Karpas-422 (cell line): ENCODE measurements around the gene CEBPB. TPM values are rescaled to one million over a fixed set of nuclear protein-coding genes. Genes with fewer than 3 reads are reported as not detected.

Experiments
- DNase-seq: peaks from one replicate; pipeline ENCODE4 v3.0.0-alpha.2; 2015
- H2AFZ ChIP-seq: fragments of 200-600 bp; sonication (generic); 2 replicates; pipeline ENCODE4 v1.6.1; 2014; ENCODE audit warnings: antibody characterized with exemption, low read length, mixed read lengths
- H3K27ac ChIP-seq: fragments of 200-600 bp; sonication (generic); 2 replicates; pipeline ENCODE4 v1.5.1; 2014; ENCODE audit warnings: mild to moderate bottlenecking, low read length, moderate library complexity
- H3K27me3 ChIP-seq: fragments of 200-600 bp; sonication (generic); 2 replicates; pipeline ENCODE4 v1.6.1; 2014; ENCODE audit warnings: low read length, mixed read lengths
- H3K36me3 ChIP-seq: fragments of 200-600 bp; sonication (generic); 2 replicates; pipeline ENCODE4 v1.6.1; 2014; ENCODE audit warnings: low read length, mixed read lengths; ENCODE audit not compliant: insufficient read depth
- H3K4me1 ChIP-seq: fragments of 200-600 bp; sonication (generic); 2 replicates; pipeline ENCODE4 v1.6.1; 2014; ENCODE audit warnings: mild to moderate bottlenecking, low read length, mixed read lengths
- H3K4me2 ChIP-seq: fragments of 200-600 bp; sonication (generic); 2 replicates; pipeline ENCODE4 v1.6.1; 2014; ENCODE audit warnings: low read length, low read depth, mild to moderate bottlenecking; ENCODE audit not compliant: poor library complexity, severe bottlenecking
- H3K4me3 ChIP-seq: fragments of 200-600 bp; sonication (generic); 2 replicates; pipeline ENCODE4 v1.5.1; 2014; ENCODE audit warnings: mild to moderate bottlenecking, antibody characterized with exemption, low read length, mixed read lengths
- H3K79me2 ChIP-seq: fragments of 200-600 bp; sonication (generic); 2 replicates; pipeline ENCODE4 v1.6.1; 2014; ENCODE audit warnings: mild to moderate bottlenecking, low read length, mixed read lengths
- H3K9ac ChIP-seq: fragments of 200-600 bp; sonication (generic); 2 replicates; pipeline ENCODE4 v1.6.0; 2014; ENCODE audit warnings: low read length
- H3K9me2 ChIP-seq: fragments of 200-600 bp; sonication (generic), shearing (Covaris generic); replicated peaks from 2 replicates; pipeline ENCODE4 v1.6.0; 2014; ENCODE audit warnings: mild to moderate bottlenecking, low read length, moderate library complexity; ENCODE audit not compliant: insufficient read depth
- H3K9me3 ChIP-seq: fragments of 300-700, 200-600 bp; sonication (generic); 2 replicates; pipeline ENCODE4 v1.6.1; 2014; ENCODE audit warnings: low read length, mixed read lengths
- H4K20me1 ChIP-seq: fragments of 200-600 bp; sonication (generic); 2 replicates; pipeline ENCODE4 v1.6.1; 2014; ENCODE audit warnings: mild to moderate bottlenecking, antibody characterized with exemption, low read length, low read depth; ENCODE audit not compliant: insufficient read depth
- total RNA-seq: library from RNA; depleted of rRNA; stranded (reverse); fragments of >200 nt; shearing (Covaris generic); gene quantifications from 2 replicates; pipeline ENCODE4 v1.2.3, GENCODE V29; 2014; ENCODE audit warnings: low replicate concordance

Gene CEBPB
- total RNA-seq, 1 experiment from 2014 or later: 24.4 TPM

GRCh38 chr20:50188879-50189680 lies 1.6 kb upstream of the CEBPB start:
- Histone ChIP-seq H3K27me3 (no peaks in the 10 kb centered on the region), H3K9ac (no peak overlapping the region), H3K4me2 (no peak overlapping the region), H3K4me1 (peaks cover 14% of the 10 kb centered on the region), H4K20me1 (peaks cover 16% of the 10 kb centered on the region), H2AFZ (no peak overlapping the region), H3K9me3 (no peaks in the 10 kb centered on the region), H3K36me3 (peaks cover 3% of the 10 kb centered on the region; the same call in 1 of the 2 replicates), H3K4me3 (no peak overlapping the region), H3K9me2 (no peaks in the 10 kb centered on the region), H3K27ac (no peak overlapping the region), H3K79me2 (peaks cover 8% of the 10 kb centered on the region)
- DNase-seq: no peak

GRCh38 chr20:50189681-50190250 lies 864 bp upstream of the CEBPB start:
- Histone ChIP-seq H3K27me3 (no peaks in the 10 kb centered on the region), H3K79me2 (peaks cover 8% of the 10 kb centered on the region), H3K9ac (no peak overlapping the region), H3K4me2 (peak overlapping the region; percentile 82), H3K27ac (no peak overlapping the region), H3K9me2 (no peaks in the 10 kb centered on the region), H3K4me3 (peak overlapping the region; percentile 94), H2AFZ (no peak overlapping the region), H3K4me1 (peaks cover 14% of the 10 kb centered on the region), H3K9me3 (no peaks in the 10 kb centered on the region), H3K36me3 (peaks cover 3% of the 10 kb centered on the region; the same call in 1 of the 2 replicates), H4K20me1 (peaks cover 23% of the 10 kb centered on the region)
- DNase-seq: no peak

- peak overlapping the region; percentile 82 for H3K4me2 ChIP-seq
- peaks cover 14% of the 10 kb centered on the region for H3K4me1 ChIP-seq
- peaks cover 29% of the 10 kb centered on the region for H4K20me1 ChIP-seq
- H3K27ac ChIP-seq: peak overlapping the region; percentile 84
- peak overlapping the region; percentile 96 for H3K9ac ChIP-seq
- no peaks in the 10 kb centered on the region for H3K27me3 ChIP-seq
- no peak overlapping the region; the same call in 1 of the 2 replicates for H2AFZ ChIP-seq
- no peaks in the 10 kb centered on the region for H3K9me2 ChIP-seq
- peaks cover 8% of the 10 kb centered on the region for H3K79me2 ChIP-seq
- peaks cover 3% of the 10 kb centered on the region; the same call in 1 of the 2 replicates for H3K36me3 ChIP-seq
- peak; percentile 85 for DNase-seq
- H3K4me3 ChIP-seq: peak overlapping the region; percentile 94
- H3K9me3 ChIP-seq: no peaks in the 10 kb centered on the region
Observed at GRCh38 chr20:50191065-50191543, 474 bp downstream of the CEBPB start.

- DNase-seq: peak; percentile 86
- H3K36me3 ChIP-seq: peaks cover 3% of the 10 kb centered on the region; the same call in 1 of the 2 replicates
- H2AFZ ChIP-seq: peak overlapping the region; percentile 58; the same call in 1 of the 2 replicates
- no peaks in the 10 kb centered on the region for H3K9me2 ChIP-seq
- no peaks in the 10 kb centered on the region for H3K27me3 ChIP-seq
- peaks cover 8% of the 10 kb centered on the region for H3K79me2 ChIP-seq
- H3K9ac ChIP-seq: peak overlapping the region; percentile 96
- peak overlapping the region; percentile 94 for H3K4me3 ChIP-seq
- H3K9me3 ChIP-seq: no peaks in the 10 kb centered on the region
- peak overlapping the region; percentile 82 for H3K4me2 ChIP-seq
- peaks cover 14% of the 10 kb centered on the region for H3K4me1 ChIP-seq
- peaks cover 29% of the 10 kb centered on the region for H4K20me1 ChIP-seq
- H3K27ac ChIP-seq: peak overlapping the region; percentile 84
Observed at GRCh38 chr20:50191544-50192363, 1.1 kb downstream of the CEBPB start.

- Histone ChIP-seq H3K9ac (peak overlapping the region; percentile 96), H3K27ac (peak overlapping the region; percentile 84; the same call in 1 of the 2 replicates), H3K36me3 (peaks cover 3% of the 10 kb centered on the region; the same call in 1 of the 2 replicates), H2AFZ (no peak overlapping the region), H3K4me2 (peak overlapping the region; percentile 82), H3K79me2 (peaks cover 8% of the 10 kb centered on the region), H3K4me3 (peak overlapping the region; percentile 94), H3K27me3 (no peaks in the 10 kb centered on the region), H3K9me3 (no peaks in the 10 kb centered on the region), H4K20me1 (peaks cover 29% of the 10 kb centered on the region), H3K4me1 (peaks cover 14% of the 10 kb centered on the region), H3K9me2 (no peaks in the 10 kb centered on the region)
- DNase-seq: peak; percentile 92
Observed at GRCh38 chr20:50192364-50193198, 2.0 kb downstream of the CEBPB start.

- no peak overlapping the region for H2AFZ ChIP-seq
- H3K36me3 ChIP-seq: peaks cover 3% of the 10 kb centered on the region; the same call in 1 of the 2 replicates
- no peaks in the 10 kb centered on the region for H3K27me3 ChIP-seq
- H3K79me2 ChIP-seq: peaks cover 8% of the 10 kb centered on the region
- no peaks in the 10 kb centered on the region for H3K9me2 ChIP-seq
- DNase-seq: no peak
- H4K20me1 ChIP-seq: peaks cover 29% of the 10 kb centered on the region
- H3K4me1 ChIP-seq: peaks cover 14% of the 10 kb centered on the region
- peak overlapping the region; percentile 82 for H3K4me2 ChIP-seq
- H3K27ac ChIP-seq: no peak overlapping the region
- H3K9ac ChIP-seq: peak overlapping the region; percentile 96
- peak overlapping the region; percentile 94 for H3K4me3 ChIP-seq
- no peaks in the 10 kb centered on the region for H3K9me3 ChIP-seq
Observed at GRCh38 chr20:50193199-50193835, 2.7 kb downstream of the CEBPB start.

GRCh38 chr20:50193836-50194421 lies 3.3 kb downstream of the CEBPB start:
- no peaks in the 10 kb centered on the region for H3K9me2 ChIP-seq
- DNase-seq: no peak
- peaks cover 3% of the 10 kb centered on the region; the same call in 1 of the 2 replicates for H3K36me3 ChIP-seq
- no peaks in the 10 kb centered on the region for H3K9me3 ChIP-seq
- peaks cover 29% of the 10 kb centered on the region for H4K20me1 ChIP-seq
- H2AFZ ChIP-seq: no peak overlapping the region
- peaks cover 8% of the 10 kb centered on the region for H3K79me2 ChIP-seq
- H3K4me2 ChIP-seq: no peak overlapping the region
- H3K4me1 ChIP-seq: peaks cover 14% of the 10 kb centered on the region
- no peak overlapping the region for H3K9ac ChIP-seq
- H3K27me3 ChIP-seq: no peaks in the 10 kb centered on the region
- no peak overlapping the region for H3K27ac ChIP-seq
- no peak overlapping the region for H3K4me3 ChIP-seq
